Smooth muscle cell (in vitro differentiated cells): ENCODE data around the gene LAMB3. TPM values are rescaled to one million over a fixed set of nuclear protein-coding genes. Genes with fewer than 3 reads are reported as not detected.
"Not testable (repeated sequence)": the region's sequence is repeated elsewhere in the genome, so short reads cannot be mapped to it uniquely, and the experiment has no call there.

Experiments
- DNase-seq: peaks from one replicate; lab custom pipeline; 2025; ENCODE audit not compliant: unreplicated experiment; lab: John Stamatoyannopoulos, UW
- H2AFZ ChIP-seq: fragments of 200-600 bp; sonication (generic); 2 replicates; pipeline ENCODE4 v1.6.0; 2016; ENCODE audit warnings: antibody characterized with exemption, low read depth, mild to moderate bottlenecking
- H3F3A ChIP-seq: fragments of 200-600 bp; sonication (generic); 2 replicates; pipeline ENCODE4 v1.6.0; 2017; ENCODE audit warnings: antibody characterized with exemption, low read depth
- H3K27ac ChIP-seq: fragments of 200-600 bp; sonication (generic); 2 replicates; pipeline ENCODE4 v1.5.1; 2016; ENCODE audit warnings: low read depth, mild to moderate bottlenecking
- H3K27me3 ChIP-seq: fragments of 200-600 bp; sonication (generic); 2 replicates; pipeline ENCODE4 v1.6.1; 2016; ENCODE audit warnings: low read depth, mild to moderate bottlenecking
- H3K36me3 ChIP-seq: fragments of 200-600 bp; sonication (generic); 2 replicates; pipeline ENCODE4 v1.5.1; 2016; ENCODE audit warnings: low read depth
- H3K4me1 ChIP-seq: fragments of 200-600 bp; sonication (generic); 2 replicates; pipeline ENCODE4 v1.5.1; 2016; ENCODE audit warnings: low read depth
- H3K4me2 ChIP-seq: fragments of 200-600 bp; sonication (generic); 2 replicates; pipeline ENCODE4 v1.6.0; 2016; ENCODE audit warnings: mild to moderate bottlenecking
- H3K4me3 ChIP-seq: fragments of 200-600 bp; sonication (generic); 2 replicates; pipeline ENCODE4 v1.5.1; 2016; ENCODE audit warnings: mild to moderate bottlenecking
- H3K79me2 ChIP-seq: fragments of 200-600 bp; sonication (generic); 2 replicates; pipeline ENCODE4 v1.6.0; 2016; ENCODE audit warnings: low read depth, mild to moderate bottlenecking
- H3K9ac ChIP-seq: fragments of 200-600 bp; sonication (generic); 2 replicates; pipeline ENCODE4 v1.6.0; 2016; ENCODE audit warnings: low read depth
- H3K9me3 ChIP-seq: fragments of 200-600 bp; sonication (generic); replicated peaks from 2 replicates; pipeline ENCODE4 v1.5.1; 2016; ENCODE audit warnings: low read depth
- H4K20me1 ChIP-seq: fragments of 200-600 bp; sonication (generic); 2 replicates; pipeline ENCODE4 v1.6.0; 2016; ENCODE audit warnings: low read depth
- WGBS: methylation state at CpG from one replicate; pipeline ENCODE4 v1.1.7; 2016; ENCODE audit warnings: low lambda C conversion rate; 5-methylcytosine and 5-hydroxymethylcytosine counted together
- polyA plus RNA-seq: library from polyadenylated mRNA; unstranded; fragments of >200 nt; fragmentation: Nextera tagmentation; extraction: Ambion mirVana; gene quantifications from 2 replicates; pipeline ENCODE4 v1.2.1, GENCODE V29; 2016
- total RNA-seq: library from RNA; depleted of rRNA; stranded (reverse); fragments of >200 nt; gene quantifications from 2 replicates; pipeline ENCODE4 v1.2.3, GENCODE V29; 2014
- TF ChIP-seq, protein P1 (sequence below): fragments of 200-600 bp; sonication (generic); IDR thresholded peaks from 2 replicates; pipeline ENCODE4 v1.5.1; 2017; ENCODE audit warnings: borderline replicate concordance, mild to moderate bottlenecking, antibody characterized with exemption; ENCODE audit not compliant: insufficient read depth, poor library complexity, severe bottlenecking

The LAMB3 gene
- total RNA-seq (24.0 and 29.2 TPM in 2 replicates), polyA plus RNA-seq (17.0 and 67.5 TPM in 2 replicates)

DNA sequence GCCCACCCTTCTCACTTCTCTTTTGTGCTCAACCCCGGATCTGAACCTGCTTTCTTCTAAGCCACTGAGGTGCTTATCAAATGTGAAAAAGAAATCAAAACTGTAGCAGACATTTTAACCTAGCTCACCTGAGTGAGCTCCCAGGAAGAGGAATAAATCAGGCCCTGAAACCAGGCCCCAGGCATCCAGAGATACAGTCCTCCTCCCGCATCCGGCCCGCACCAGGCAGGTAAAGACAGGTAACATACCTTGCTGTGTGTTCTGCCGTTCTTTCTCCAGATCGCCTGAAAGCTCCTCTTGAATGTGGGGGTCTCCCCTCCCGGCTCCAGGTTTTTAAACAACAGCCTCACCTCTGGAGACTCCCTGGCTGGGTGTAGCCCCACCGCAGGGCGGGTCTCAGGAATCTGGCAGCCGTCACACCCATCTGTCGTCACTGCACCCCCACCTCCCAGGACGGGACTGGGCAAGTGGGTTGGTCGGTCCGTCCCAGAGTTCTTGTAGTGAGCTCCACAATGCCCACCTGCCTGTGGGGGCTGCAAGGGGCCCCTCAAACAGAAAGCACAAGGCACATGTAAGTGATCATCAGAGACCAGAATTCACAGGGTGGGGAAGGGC lies at the start of gene LAMB3:
Gene LAMB3 (minus strand): TSS at position 305 of the 615 bp plus-strand sequence. CDS start 1,481 bp downstream, outside the sequence.
- TF ChIP-seq, protein P1, sequence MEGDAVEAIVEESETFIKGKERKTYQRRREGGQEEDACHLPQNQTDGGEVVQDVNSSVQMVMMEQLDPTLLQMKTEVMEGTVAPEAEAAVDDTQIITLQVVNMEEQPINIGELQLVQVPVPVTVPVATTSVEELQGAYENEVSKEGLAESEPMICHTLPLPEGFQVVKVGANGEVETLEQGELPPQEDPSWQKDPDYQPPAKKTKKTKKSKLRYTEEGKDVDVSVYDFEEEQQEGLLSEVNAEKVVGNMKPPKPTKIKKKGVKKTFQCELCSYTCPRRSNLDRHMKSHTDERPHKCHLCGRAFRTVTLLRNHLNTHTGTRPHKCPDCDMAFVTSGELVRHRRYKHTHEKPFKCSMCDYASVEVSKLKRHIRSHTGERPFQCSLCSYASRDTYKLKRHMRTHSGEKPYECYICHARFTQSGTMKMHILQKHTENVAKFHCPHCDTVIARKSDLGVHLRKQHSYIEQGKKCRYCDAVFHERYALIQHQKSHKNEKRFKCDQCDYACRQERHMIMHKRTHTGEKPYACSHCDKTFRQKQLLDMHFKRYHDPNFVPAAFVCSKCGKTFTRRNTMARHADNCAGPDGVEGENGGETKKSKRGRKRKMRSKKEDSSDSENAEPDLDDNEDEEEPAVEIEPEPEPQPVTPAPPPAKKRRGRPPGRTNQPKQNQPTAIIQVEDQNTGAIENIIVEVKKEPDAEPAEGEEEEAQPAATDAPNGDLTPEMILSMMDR: no peak
- no peaks in the 10 kb centered on the region for H4K20me1 ChIP-seq
- DNase-seq: no peak
- peak within 1 kb of the TSS; percentile 44 for H3K4me3 ChIP-seq
- H3K4me2 ChIP-seq: peak within 1 kb of the TSS; percentile 45
- peaks cover 11% of the 10 kb centered on the region for H3K4me1 ChIP-seq
- peak within 1 kb of the TSS; percentile 61 for H3K9ac ChIP-seq
- H2AFZ ChIP-seq: no peak within 1 kb of the TSS
- H3F3A ChIP-seq: peaks cover 14% of the 10 kb centered on the region
- H3K27ac ChIP-seq: peak within 1 kb of the TSS; percentile 89
- WGBS: 74% methylated on average over 14 of the region's 14 CpGs
- no peaks in the 10 kb centered on the region for H3K36me3 ChIP-seq
- no peaks in the 10 kb centered on the region for H3K27me3 ChIP-seq
- H3K79me2 ChIP-seq: no peaks in the 10 kb centered on the region
- no peaks in the 10 kb centered on the region for H3K9me3 ChIP-seq

DNA sequence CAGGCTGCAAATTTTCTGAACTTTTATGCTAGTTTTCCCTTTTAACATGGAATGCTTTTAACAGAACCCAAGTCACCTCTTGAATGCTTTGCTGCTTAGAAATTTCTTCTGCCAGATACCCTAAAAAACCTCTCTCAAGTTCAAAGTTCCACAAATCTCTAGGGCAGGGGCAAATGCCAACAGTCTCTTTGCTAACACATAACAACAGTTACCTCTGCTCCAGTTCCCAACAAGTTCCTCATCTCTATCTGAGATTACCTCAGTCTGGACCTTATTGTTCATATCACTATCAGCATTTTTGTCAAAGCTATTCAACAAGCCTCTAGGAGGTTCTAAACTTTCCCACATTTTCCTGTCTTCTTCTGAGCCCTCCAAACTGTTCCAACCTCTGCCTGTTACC lies 48.5 kb upstream of the LAMB3 start:
- H3K4me1 ChIP-seq, H3K36me3 ChIP-seq, H3K4me2 ChIP-seq, H3K4me3 ChIP-seq, H2AFZ ChIP-seq, H3K79me2 ChIP-seq, H3F3A ChIP-seq, H3K9ac ChIP-seq, H3K9me3 ChIP-seq, DNase-seq, H4K20me1 ChIP-seq, H3K27ac ChIP-seq: not testable (repeated sequence)
- H3K27me3 ChIP-seq: peaks cover 18% of the 10 kb centered on the region

DNA sequence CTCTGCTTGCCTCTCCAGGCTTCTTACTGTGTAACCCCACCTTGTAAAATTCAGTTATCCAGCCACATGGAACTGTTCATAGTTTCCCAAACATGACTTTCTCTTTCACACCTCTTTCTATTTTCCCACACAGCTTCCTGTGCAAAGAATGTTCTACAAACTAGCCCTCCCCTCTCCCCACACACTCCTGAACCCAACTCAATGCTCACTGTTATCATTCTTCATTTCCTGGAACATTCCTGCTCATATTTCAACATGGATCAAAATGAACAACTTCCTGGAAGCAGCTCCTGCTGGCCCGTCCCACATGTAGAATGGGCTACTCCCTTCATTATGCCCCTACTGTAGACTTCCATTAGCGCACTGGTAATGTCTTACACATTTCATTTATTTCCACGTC lies 44.9 kb upstream of the LAMB3 start:
- Histone ChIP-seq H4K20me1 (no peaks in the 10 kb centered on the region), H3K79me2 (no peaks in the 10 kb centered on the region), H2AFZ (no peak overlapping the region), H3K9ac (no peak overlapping the region), H3K27me3 (peaks cover 41% of the 10 kb centered on the region), H3K4me3 (no peak overlapping the region), H3F3A (no peaks in the 10 kb centered on the region), H3K36me3 (no peaks in the 10 kb centered on the region), H3K9me3 (no peaks in the 10 kb centered on the region), H3K27ac (no peak overlapping the region), H3K4me2 (no peak overlapping the region), H3K4me1 (no peaks in the 10 kb centered on the region)
- 89% methylated on average over 3 of the region's 3 CpGs for whole genome bisulfite sequencing
- TF ChIP-seq, protein P1: no peak
- no peak for DNase-seq

DNA sequence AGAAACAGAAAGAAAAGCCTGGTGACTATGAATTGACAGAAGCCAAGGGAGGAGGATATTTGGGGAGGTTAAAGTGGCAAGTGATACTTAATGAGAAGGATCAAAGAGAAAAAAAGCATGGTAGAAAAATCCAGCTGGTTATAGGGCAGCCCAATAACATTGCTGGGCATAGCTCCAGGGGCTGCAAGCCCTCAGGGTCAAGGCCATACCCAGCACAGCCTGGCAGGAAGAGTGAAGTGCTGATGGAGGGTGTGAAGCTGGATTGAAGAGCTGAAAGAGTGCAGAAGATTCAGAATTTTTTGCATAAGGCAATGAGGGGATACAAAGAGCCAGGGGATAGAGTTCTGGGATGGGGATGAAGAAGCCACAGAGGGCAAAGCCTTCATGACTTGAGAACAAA lies 44.4 kb upstream of the LAMB3 start:
- no peaks in the 10 kb centered on the region for H3K79me2 ChIP-seq
- TF ChIP-seq, protein P1: no peak
- no peaks in the 10 kb centered on the region for H4K20me1 ChIP-seq
- DNase-seq: no peak
- no peak overlapping the region for H3K27ac ChIP-seq
- H3K9ac ChIP-seq: no peak overlapping the region
- no peaks in the 10 kb centered on the region for H3F3A ChIP-seq
- no peak overlapping the region for H3K4me2 ChIP-seq
- no peaks in the 10 kb centered on the region for H3K4me1 ChIP-seq
- no peaks in the 10 kb centered on the region for H3K36me3 ChIP-seq
- no peaks in the 10 kb centered on the region for H3K9me3 ChIP-seq
- H2AFZ ChIP-seq: no peak overlapping the region
- peaks cover 41% of the 10 kb centered on the region for H3K27me3 ChIP-seq
- no peak overlapping the region for H3K4me3 ChIP-seq
